HG03354 (cell line): ENCODE results near the gene SAMD1.
"Not testable (repeated sequence)": the region's sequence is repeated elsewhere in the genome, so short reads cannot be mapped to it uniquely, and the experiment has no call there.

ENCODE experiments used
- ATAC-seq: cut with Tn5 transposase; IDR thresholded peaks from one replicate; pipeline ENCODE4 v1.9.1; 2021; ENCODE audit warnings: mild to moderate bottlenecking; ENCODE audit not compliant: unreplicated experiment, poor library complexity, severe bottlenecking

SAMD1 gene

GRCh38 chr19:14047866-14048265 is 42.7 kb downstream of the SAMD1 start:
- ATAC-seq: not testable (repeated sequence)

- not testable (repeated sequence) for ATAC-seq
Measured at GRCh38 chr19:14042659-14043608, 47.6 kb downstream of the SAMD1 start.

DNA sequence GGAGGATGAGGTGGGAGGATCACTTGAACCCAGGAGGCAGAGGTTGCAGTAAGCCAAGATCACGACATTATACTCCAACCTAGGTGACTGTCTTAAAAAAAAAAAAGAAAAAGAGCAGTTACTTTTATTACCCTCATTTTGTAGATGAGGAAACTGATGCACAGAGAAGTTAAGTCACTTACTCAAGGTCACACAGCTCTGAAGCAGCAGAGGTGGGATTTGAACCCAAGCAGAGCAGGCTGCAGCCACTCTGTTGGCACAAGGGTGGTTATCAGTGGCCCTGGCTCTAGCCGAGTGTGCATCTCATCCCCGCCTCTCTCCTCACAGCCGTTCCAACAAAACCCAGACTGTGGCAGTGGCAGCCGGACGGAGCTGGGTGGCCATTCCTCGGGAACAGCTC is 51.4 kb downstream of the SAMD1 start:
- no peak for ATAC-seq
